DOHH2 (cell line): Measurements from ENCODE around the gene UNC13B.

Experiments
- CTCF ChIP-seq: fragments of 200-600 bp; sonication (generic); IDR thresholded peaks from one replicate; pipeline ENCODE4 v1.5.1; 2014; ENCODE audit warnings: antibody characterized with exemption, mild to moderate bottlenecking, low read depth, low read length; ENCODE audit not compliant: poor library complexity, severe bottlenecking
- EZH2phosphoT487 ChIP-seq: fragments of 200-600 bp; sonication (generic); IDR thresholded peaks from 2 replicates; pipeline ENCODE4 v1.6.1; 2017; ENCODE audit warnings: borderline replicate concordance, mild to moderate bottlenecking, antibody characterized with exemption, low read length, moderate library complexity, mixed read lengths

GRCh38 chr9:35407846-35408245 is 246.0 kb downstream of the UNC13B start:
- no peak for TF ChIP-seq CTCF
- no peak for TF ChIP-seq EZH2phosphoT487
